GM18519 (cell line): ENCODE measurements around the gene ANKRD60.
A peak's percentile ranks its signal among the peaks of the same experiment; 100 is the strongest.

Experiments
- ATAC-seq: cut with Tn5 transposase; IDR thresholded peaks from one replicate; pipeline ENCODE4 v1.9.1; 2021; ENCODE audit warnings: mild to moderate bottlenecking, moderate library complexity; ENCODE audit not compliant: unreplicated experiment, low FRiP score

The ANKRD60 gene

GRCh38 chr20:58245181-58245891, 16.9 kb upstream of the ANKRD60 start:
- no peak for ATAC-seq

- no peak for ATAC-seq
Measured at GRCh38 chr20:58244517-58245030, 16.1 kb upstream of the ANKRD60 start.

GRCh38 chr20:58243653-58244410, 15.4 kb upstream of the ANKRD60 start:
- no peak for ATAC-seq

DNA sequence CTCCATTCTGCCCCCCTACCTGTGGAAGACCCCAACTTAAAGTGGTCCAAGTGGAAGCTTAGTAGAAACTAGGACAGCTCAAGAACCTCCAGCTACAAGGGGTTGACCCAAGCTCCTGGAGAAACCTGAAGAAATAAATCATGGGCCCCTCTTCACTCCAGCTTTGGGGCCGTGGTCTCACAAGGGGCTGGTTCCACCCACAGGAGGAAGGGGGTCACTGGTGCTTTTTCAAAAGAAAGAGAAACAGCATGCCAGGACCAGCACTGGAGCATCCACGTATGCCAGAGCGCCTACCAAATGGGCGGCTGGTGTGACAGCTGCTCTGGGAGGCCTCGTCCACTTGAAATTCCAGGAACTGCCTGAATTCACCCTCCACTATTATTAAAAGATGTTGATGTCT, 14.4 kb upstream of the ANKRD60 start:
- no peak for ATAC-seq

DNA sequence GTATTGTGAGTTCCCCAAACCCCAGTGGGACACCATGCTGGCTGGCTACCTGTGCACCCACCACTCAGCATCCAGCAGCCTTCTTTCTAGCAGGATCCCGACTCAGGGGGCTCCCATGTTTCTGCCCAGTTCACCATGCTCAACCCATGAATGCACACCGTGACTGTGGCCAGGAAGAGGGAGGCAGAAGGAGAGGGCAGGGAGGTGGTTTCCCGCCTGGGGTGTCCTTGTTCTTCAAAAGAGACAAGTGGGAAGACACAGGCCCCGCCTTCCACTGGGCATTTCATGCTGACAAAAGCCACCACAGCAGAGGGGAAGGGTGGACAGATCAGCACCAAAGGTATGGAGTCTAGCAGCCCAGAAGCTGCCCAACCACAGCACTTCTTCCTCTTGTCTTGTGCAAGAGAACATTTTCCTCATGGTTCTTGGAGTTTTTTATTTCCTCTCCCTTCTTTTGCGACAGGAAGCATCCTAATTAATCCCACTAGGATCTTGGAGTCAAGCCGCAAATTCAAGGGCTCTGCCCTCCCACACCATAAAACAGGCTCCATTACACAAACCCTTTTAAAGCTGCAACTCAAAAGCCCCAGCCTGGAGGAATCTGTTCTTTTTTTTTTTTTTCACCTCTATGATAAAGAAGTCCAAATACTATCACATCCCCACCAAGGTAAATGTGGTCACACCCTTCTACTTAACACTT, 13.5 kb upstream of the ANKRD60 start:
- no peak for ATAC-seq

DNA sequence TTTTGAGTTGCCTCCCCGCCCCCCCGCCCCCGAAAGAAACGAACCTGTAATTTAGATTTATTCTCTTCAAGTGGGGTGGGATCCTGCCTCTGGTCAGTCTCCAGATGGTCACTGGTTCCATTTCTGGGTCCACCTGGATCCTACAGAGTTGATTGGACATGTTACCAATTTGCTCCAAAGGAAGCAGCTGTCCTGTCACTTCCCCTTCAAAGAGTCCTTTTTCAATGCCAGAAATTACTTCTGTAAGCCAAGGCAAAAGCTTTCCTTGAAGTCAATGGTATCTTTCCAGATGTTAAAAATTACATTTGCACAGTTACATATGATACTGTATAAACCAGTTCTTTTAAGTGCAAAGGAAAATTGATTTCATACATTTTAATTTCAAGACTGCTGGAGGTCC, 12.0 kb upstream of the ANKRD60 start:
- ATAC-seq: no peak

DNA sequence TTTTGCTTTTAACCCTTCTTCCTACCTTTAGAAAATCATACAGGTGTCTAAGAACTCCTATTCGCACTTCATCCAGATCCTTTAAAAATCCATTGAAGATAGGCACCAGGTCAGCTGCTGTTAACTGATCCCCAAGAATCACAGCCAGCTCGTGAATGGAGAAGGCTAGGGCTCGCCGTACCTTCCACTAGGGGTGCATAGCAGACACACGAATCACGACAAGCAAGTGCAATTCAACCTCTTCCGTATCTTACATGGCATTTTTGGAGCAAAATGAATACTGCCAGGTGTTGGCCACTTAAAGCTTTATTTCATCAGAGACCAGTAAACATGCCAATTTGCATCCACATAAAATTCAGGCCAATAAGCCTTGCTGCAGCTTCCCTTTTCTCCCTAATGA, 10.8 kb upstream of the ANKRD60 start:
- ATAC-seq: no peak

GRCh38 chr20:58238490-58238889, 10.0 kb upstream of the ANKRD60 start:
- ATAC-seq: no peak

GRCh38 chr20:58237318-58238132, 9.1 kb upstream of the ANKRD60 start:
- no peak for ATAC-seq

- ATAC-seq: peak; percentile 59
Measured at GRCh38 chr20:58236612-58237317, 8.3 kb upstream of the ANKRD60 start.

- ATAC-seq: no peak
Measured at GRCh38 chr20:58235010-58235409, 6.6 kb upstream of the ANKRD60 start.

GRCh38 chr20:58233881-58234528, 5.6 kb upstream of the ANKRD60 start:
- no peak for ATAC-seq

DNA sequence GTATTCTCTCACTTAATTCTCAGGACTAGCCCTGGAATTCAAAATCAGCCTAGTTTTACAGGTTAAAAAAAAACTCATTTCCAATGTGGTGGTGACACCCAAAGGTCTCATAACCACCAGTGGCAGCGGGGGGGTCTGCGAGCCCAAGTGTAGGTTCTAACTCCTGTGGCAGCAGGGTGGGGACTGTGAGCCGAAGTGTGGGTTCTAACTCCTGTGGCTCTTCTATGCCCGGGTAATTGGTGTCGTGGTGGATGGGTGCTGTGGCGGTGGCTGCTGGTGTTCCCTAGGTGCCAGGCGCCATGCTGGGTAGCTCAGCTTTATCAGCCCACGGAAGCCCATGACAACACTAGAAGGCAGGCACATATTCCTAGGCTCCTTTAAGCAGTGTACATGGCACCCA, 4.9 kb upstream of the ANKRD60 start:
- no peak for ATAC-seq

GRCh38 chr20:58231683-58232082, 3.2 kb upstream of the ANKRD60 start:
- ATAC-seq: no peak

DNA sequence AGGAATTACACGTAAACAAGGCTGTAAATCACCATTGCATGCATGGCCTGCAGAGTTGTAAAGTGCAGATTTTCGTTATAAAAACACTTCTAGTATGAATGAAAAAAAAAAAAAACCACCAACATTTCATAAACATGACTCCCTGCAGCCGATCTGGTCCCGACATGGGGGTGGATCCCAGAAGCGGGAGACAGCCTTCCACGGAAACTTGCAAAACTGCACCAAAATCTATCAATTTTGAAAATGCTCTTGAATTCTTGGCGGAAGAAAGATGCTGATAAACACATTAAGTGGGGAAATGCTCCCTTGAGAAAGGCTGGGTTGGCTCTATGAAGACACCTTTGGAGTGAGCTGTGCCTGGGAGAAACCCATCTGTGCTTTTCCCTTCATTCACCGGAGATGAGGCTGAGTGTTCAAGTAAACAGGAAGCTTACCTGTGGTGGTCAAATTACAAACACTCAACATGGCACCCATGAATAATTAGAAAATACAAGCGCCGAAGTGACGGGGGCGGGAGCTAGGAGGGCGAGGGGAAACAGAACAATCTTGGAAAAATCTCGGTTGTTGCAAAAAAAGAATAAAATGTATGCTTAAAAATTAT, 845 bp upstream of the ANKRD60 start:
- ATAC-seq: no peak

GRCh38 chr20:58228103-58228483, 360 bp downstream of the ANKRD60 start:
- ATAC-seq: no peak

GRCh38 chr20:58227391-58228102, 906 bp downstream of the ANKRD60 start:
- no peak for ATAC-seq

GRCh38 chr20:58225452-58226200, 2.8 kb downstream of the ANKRD60 start:
- no peak for ATAC-seq
